CMK (cell line): ENCODE data around the gene LRMDA.

Experiments used
- DNase-seq: peaks from one replicate; pipeline ENCODE4 v3.0.0-alpha.2; 2010; ENCODE audit warnings: low read depth

Gene LRMDA

DNA sequence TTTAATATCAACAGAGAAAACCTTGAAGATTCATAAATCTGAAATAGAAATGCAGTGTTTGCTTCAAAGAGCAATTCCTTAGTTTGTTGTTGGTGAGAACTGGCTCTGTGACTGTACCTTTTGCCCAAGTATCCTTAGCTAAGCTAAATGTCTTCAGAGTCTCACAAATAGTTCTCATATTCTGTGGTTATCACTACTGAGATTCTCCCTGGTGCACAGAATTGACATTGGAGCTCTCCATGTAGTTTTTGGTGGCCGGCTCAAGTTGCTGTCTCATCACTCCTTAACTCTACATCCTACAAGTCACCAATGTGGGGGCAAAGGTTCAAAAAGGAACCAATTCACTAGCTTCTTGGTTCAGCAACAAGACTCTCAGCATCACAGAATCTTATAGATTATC is 780.3 kb downstream of the LRMDA start:
- DNase-seq, result no peak

DNA sequence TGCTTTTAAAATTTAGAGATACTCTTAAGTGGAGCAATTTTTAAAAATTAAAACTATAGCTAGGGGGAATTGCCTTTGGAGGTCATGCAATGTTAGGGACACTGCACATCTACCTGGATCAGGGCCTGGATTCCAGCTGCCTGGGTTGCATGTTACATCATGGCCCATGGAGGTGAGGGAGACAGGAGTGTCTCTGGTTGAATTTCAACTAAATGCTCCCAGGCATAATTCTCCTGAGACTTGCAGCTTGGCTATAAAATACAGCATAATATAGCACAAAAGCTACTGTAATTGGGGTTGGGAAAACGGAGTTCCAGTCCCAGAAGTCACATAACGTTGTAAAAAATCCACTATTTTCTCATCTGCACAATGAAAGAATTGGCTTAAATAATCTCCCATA is 782.5 kb downstream of the LRMDA start:
- no peak for DNase-seq

DNA sequence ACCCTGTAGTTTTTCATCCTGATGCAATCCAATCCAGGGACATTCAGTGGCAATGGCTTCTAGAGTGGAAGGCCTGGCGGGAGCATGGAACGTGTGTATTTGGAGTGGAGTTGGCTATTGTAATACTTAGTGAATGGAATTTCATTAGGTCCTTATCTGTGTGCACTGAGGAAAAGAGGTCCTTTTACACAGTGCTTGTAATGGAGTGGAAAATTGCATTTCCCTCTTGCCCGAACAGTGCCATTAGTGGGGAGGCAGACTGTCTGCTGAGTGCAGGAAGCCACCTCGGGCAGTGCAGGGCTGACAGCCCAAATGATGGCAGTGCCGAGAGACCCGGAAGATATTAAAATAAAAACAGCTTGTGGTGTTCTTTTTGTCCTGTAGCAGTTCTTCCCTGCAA is 786.6 kb downstream of the LRMDA start:
- no peak for DNase-seq

DNA sequence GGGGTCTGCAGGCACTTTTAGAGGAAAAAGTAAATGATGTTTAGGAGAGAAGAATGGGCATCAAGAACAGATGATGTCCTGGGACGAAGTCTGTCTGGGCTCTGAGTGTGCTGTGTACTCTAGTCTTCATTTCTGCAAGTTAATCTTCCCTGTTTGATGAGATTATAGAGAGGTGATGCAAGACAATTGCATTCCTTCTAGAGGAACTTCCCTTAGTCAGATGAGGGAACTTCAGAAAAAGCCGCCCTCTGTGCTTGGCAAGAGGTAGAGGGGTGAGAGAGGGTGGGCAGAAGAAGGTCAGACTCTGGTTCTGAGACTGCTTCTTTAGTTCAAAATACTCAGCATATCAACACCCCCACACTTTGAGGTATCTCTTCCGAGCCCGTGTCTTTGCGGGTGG is 797.9 kb downstream of the LRMDA start:
- no peak for DNase-seq

DNA sequence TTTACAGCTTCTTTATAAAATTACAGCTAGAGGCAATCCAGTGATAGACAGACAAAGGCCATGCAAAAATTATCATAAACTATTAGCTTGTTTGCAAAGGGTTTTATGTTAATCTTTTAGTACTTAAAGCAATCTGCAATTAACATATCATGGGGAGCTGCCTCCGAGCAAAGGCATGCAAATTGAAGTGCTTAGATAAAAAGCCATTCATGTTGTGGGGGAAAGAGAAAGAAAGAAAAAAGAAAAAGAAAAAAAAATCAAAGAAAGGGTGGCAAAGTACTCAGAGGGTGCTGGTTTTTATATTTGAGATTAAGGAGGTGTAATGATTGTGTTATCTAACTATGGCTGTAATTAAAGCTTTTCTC is 799.5 kb downstream of the LRMDA start:
- DNase-seq, result no peak

DNA sequence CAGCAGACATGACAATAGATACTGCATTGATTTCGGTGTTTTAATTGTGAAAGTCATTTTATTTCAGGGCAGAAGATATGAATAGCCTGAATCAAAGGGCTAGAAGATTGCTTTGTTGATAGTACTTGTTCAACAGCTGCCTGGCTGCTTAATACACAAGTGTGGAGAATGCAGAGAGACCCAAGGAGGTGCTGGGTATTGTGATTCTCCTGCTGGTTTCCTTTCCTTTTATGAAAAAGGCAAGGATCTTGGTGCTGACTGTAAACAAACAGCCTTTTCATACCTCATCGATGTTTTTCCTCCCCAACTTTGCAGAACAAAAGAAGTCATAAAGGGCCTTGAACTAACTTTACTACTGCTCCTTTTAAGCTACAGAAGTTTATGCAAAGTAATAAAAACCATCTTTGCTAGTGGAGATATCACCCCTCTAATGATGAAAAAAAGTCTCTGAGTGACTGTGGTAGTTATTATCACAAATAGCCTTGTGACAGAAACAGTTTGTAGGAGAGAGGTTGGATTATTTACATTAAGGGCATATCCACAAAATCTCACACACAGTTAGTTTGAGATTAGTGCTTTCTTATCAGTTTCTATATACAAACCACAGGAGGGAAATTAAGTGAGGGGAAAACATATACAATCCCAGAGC is 800.0 kb downstream of the LRMDA start:
- no peak for DNase-seq

DNA sequence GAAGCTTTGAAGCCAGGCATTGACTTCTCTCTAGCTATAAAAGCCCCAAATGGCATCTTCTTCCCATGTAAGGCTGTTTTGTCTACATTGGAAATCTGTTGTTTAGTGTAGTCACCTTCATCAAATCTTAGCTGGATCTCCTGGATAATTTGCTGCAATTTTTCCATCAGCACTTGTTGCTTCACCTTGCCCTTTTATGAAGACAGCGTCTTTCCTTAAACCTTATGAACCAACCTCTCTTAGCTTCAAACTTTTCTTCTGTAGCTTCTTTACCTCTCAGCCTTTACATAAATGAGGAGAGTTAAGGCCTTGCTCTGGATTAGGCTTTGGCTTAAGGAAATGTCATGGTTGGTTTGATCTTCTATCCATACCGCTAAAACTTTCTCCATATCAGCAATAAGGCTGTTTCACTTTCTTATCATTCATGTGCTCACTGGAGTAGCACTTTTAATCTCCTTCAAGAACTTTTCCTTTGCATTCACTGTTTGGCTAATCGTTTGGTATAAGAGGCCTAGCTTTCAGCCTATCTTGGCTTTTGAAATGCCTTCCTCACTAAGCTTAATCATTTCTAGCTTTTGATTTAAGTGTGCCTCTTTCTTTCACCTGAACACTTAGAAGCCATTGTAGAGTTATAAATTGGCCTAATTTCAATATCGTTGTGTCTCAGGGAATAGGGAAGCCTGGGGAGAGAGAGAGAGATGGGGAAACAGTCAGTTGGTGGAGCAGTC is 803.2 kb downstream of the LRMDA start:
- DNase-seq, result no peak

DNA sequence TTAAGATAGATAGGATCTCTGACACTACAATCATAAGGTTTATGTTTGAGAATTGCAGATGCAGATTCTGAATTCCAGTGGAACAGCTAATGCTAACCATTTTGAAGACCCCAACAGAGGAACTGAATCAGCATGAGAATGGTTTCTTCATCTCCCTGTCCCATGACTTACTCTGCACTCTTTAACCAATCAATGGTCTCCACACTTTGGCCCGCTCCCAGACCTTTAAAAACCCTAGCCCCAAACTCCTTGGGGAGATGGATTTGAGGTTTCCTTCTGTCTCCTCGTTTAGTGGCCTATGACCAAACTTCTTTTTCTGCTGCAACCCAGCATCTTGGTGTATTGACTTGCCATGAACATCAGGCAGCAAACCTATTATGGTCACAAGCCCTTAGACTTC is 804.9 kb downstream of the LRMDA start:
- DNase-seq, result no peak

DNA sequence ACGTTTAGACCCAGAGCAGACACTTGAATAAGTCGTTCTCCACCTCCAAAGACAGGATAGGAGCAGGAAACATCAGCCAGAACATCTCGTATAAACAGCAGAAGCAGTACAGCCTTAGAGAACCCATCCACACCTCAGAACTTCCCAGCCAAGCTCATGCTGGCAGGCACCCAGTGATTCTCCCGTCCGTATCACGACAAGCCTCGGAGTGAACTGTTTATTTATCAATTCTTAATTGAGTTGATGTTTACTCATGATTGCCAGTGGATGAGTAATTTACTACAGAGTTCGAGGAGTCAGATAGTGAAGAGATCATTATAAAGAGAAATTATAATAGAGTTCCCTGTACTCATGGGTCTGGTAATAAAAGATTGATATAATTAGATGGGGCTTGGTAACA is 811.5 kb downstream of the LRMDA start:
- DNase-seq, result no peak

DNA sequence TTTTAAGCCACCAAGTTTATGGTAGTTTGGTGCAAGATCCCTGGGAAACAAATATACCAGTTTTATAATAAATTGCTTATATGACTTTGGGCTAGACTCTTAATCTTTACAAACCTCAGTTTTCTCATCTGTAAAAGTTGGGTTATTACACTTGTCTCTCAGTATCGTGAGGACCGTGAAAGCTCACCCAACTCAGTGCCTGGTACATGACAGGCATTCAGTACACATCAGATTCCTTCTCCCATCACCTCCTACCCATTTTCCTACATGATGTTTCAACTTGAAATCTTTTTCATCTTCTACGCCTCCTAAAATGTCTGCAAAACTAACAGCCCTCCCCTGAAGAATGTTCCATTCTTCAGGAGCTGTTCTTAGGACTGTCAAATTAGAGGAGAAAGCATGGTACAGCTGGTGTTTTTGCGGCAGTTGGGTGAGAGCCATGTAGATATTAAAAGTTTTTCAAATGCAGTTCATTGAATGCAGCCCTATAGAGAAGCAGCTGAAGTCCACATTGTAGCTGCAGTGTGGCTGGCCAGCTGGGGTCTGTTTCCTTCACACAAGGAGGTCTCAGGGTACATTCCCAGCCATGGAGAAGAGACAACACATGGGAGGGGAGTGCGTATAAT is 812.8 kb downstream of the LRMDA start:
- DNase-seq, result no peak

DNA sequence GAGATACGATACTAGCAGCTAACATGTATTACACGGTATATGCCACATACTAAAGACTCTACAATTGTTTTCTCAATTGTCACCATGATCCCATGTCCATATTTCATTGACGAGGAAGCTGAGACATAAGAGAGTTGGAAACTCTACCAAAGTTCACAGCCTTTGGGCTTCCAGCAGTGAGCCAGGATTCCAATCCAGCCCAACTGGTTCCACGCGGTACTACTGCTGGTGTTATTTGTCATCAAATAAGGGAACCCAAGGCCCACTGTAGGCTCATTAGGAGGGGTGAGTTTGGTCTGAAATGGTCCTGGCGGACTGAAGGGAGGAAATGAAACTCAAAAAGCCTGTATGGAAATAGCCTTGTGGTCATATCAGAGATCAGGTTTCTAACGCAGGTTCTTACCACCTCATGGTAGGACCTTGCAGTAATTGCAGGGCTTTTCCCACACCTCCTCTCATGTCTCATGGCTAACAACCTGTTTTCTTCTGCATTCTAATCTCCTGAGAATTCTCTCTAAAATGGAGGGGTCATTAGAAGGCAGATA is 814.6 kb downstream of the LRMDA start:
- no peak for DNase-seq

DNA sequence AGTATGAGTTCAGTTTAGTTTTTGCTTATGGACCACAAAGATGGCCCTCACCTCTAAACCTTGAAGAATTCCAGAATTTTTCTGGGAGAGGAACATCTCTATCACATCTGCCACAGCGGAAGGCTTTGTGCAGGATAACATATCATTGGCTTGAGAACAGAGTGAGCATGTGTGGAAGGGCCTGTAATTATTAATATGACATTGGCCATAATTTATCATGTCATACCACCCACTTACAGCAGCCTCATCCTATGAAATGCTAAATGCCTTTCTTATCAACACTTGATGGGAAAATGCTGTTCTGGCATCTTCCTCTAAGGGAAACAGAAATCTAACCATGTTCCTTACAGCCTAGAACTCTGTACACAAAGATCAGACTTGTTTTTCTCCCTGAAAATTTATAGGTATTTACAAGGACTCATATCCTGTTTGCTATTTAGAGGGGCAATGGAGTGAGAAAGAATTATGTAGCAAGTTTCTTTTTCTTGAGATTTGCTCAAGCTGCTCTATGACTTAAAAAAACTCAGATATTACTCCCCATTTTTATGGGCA is 817.3 kb downstream of the LRMDA start:
- no peak for DNase-seq

DNA sequence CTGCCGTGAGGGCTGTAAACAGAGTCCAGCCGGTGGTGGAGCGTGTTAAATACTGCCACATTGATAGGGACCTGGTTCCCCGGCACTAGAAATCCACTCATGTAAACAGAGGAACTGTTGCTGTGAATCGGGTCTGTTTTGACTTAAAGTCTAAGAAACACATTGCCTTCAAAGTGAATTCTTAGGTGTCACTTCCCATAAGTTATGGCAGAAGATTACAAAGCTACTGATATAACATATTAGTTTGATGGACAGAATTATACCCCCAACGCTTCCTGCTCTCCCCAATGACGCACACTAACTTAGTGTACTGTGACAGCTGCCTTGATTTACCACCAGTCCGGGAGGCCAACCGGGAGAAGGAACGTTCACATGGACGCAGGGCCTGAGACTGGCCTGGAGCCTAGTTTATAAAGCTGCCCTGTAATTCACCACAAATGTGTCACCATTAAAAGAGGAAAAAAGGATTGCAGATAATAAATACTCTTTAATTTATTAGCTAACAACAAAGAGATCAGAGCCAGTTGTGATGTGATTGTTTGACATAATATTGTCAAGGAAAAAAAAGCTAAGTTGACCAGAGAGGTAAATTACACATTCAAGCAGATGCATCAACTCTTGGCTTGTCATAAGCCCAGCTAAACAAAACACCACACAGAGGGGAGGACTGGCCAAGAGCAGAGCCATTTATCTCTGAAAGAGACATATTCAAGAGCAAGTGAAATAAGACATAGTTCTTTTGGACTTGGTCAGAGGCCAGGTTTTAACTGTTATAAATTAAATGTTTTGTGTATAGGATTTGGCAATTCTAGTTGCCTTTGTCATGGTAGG is 820.6 kb downstream of the LRMDA start:
- DNase-seq, result no peak

DNA sequence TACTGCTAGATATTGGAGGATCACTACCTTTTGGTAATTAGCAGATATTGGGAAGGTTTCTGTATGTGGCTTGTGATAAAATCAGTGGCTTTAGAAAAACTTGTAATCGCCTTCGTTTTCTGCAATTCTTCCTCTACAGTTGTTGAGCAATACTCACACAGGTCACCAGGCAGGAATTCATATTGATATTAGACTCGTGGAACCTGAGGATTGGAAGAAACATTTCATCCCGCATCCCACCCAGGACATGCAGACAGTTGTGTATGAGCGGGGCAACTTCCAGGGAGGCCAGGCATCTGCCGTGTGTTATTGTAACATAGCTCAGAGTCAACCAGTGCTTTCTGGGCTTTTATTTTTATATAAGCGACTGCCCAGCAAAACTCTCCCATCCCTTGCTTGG is 821.3 kb downstream of the LRMDA start:
- no peak for DNase-seq

DNA sequence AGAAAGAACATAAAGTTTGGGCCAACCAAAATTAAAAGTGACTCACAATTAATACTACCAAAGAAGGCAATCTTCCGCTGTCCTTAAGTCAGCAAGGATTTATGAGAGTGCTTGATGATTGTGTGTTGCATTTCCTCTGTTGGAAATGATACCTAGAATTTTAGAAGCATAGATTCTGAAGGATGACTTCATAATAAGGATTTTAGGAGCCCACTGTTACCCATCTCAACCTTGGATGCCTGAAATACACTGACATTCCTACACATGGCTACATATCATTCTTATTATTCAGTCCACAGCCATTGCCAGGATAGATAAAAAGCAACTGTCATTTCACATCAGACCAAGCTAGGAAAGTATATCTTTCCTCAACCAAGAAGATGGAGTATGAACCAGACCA is 823.8 kb downstream of the LRMDA start:
- DNase-seq, result no peak

DNA sequence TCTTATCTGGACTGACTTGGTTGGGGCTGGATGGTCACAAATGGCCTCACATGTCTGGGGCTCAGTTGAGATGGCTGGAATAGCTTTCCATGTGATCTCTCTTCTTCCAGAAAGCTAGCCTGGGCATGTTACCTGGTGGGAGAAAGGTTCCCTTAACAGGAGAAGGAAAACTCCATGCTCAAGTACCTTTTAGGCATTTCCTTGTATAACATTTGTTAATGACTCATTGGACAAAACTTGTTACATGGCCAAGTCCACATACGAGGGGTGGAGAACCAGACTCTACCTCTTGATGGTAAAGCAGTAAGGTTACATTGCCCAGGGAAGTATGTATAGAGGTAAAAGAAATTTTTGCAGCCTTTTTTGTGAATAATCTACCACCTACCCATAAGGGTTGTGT is 826.4 kb downstream of the LRMDA start:
- DNase-seq, result no peak

DNA sequence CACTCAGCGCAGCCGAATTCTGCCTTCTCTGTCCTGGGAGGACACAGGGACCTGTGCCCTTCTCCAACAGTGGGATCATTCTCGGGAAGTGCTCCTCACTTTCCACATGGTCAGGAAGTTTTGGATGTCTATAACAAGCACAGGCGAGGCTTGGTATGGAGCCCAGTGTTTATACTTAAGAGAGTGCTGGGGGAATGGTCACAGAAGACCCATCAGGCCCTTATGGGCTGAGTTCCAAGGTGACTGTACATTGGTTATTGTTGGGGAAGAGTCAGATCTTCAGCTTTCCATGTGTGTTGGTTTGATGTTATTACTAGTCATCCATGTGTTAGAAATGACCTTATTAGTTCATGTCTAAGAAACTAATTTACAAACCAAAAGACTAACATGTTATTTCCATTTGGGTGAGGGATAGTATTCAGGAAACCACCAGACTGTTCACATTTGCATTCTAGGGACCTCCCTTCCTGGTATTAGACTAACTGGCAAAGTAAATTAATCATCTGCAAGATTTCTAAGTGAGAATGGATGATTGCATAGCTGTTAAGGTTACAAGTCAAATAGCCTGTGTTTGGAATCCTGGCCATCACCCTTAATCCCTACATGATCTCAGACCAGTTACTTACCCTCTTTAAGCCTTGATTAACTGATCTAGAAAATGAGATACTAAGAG is 834.2 kb downstream of the LRMDA start:
- no peak for DNase-seq

DNA sequence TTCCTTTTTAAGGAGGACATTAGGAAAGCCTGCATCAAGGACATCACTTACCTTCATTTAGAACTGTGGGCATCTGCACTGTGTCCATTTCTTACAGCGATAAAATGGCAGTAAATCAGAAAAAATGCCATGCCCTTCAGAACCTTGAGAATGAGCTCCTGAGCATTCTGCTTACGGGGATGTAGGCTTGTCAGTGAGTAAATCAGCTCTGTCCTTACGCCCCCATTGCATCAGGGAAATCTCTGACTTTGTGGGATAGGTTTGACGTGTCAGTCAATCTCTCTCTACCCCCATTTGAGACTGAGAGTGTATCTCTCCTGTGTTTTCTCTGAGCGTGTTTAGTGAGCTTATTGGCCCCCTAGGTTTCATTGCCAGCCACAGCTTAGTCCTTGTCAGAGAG is 837.1 kb downstream of the LRMDA start:
- no peak for DNase-seq

DNA sequence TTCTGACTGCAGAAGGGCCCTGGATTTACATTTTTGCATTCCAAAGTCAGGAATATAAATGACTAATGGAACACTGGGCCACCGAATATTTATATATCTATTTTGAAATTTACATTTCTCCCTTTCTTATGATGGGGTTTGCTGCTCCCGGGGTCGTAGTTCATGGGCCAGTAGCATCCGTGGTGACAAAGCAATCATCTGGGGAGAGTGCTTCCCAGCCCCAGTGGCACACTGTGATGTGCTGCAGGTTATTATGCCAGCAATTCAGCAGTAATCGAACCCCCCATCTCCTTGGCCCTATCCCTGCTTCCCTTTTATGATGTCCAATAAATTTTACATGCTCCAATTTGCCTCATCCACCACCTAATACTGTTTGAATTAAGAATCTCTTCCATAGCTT is 837.5 kb downstream of the LRMDA start:
- DNase-seq, result no peak

DNA sequence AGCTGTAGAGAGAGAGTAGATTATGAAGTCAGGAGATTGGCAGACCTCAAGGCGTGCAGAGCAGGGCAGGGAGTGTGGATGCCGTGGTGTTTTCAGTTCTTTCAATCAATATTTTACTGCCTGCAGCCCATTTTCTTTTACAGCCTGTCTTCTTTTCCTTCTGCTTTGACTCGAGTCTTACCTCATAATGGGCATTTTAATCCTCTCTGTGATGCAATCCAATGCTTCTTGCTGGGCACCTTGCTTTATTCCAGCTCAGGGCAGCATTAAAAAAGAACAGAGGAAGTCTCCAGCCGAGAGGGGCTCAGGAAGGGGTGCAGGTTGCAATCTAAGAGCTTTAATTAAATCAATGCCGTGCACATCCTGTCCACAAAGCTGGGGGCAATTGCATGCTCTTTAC is 839.0 kb downstream of the LRMDA start:
- DNase-seq, result no peak

DNA sequence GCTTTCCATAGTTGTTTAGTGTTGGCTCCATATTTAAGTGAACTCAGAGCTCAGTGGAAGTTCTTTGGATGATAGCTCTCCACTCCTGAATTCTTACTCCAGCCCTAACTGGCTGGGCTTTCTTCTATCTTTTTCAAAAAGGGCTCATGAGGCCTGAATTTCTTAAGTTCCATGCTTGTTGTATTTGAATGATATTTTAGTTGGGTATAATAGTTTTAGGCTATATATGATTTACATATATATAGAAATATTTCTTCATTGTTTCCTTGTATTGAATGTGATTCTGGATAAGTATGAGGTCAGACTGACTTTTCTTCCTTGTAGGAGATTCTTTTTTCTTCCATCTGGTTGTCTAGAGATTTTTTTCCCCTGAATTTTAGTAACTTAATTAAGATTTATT is 843.5 kb downstream of the LRMDA start:
- no peak for DNase-seq
